Mesendoderm (in vitro differentiated cells): ENCODE measurements around the gene MPPED1.

Experiments used
- DNase-seq: peaks from one replicate; pipeline ENCODE4 v3.0.0; 2013
- H2AK5ac ChIP-seq: 2 replicates; pipeline ENCODE4 v1.6.1; 2013; ENCODE audit warnings: low read length, inconsistent platforms
- H2BK120ac ChIP-seq: 2 replicates; pipeline ENCODE4 v1.6.1; 2013; ENCODE audit warnings: low read depth, mild to moderate bottlenecking, low read length, moderate library complexity, mixed read lengths
- H2BK15ac ChIP-seq: replicated peaks from 2 replicates; pipeline ENCODE4 v1.6.1; 2013; ENCODE audit warnings: low read depth, mild to moderate bottlenecking, moderate library complexity
- H2BK5ac ChIP-seq: 2 replicates; pipeline ENCODE4 v1.6.1; 2013; ENCODE audit warnings: low read length, inconsistent platforms
- H3K18ac ChIP-seq: 2 replicates; pipeline ENCODE4 v1.6.1; 2013; ENCODE audit warnings: mild to moderate bottlenecking, low read length, mixed read lengths
- H3K23ac ChIP-seq: one replicate; pipeline ENCODE4 v1.6.1; 2013; ENCODE audit warnings: low read length
- H3K27ac ChIP-seq: 2 replicates; pipeline ENCODE4 v1.5.1; 2013; ENCODE audit warnings: low read depth, mild to moderate bottlenecking, inconsistent platforms, low read length, moderate library complexity
- H3K27me3 ChIP-seq: 2 replicates; pipeline ENCODE4 v1.6.1; 2013; ENCODE audit warnings: low read length, control low read depth, mild to moderate bottlenecking, inconsistent platforms; ENCODE audit not compliant: insufficient read depth, poor library complexity
- H3K36me3 ChIP-seq: 2 replicates; pipeline ENCODE4 v1.6.1; 2013; ENCODE audit warnings: low read length, inconsistent platforms; ENCODE audit not compliant: control insufficient read depth, insufficient read depth
- H3K4ac ChIP-seq: one replicate; pipeline ENCODE4 v1.6.1; 2013; ENCODE audit warnings: low read depth, mild to moderate bottlenecking, low read length, moderate library complexity
- H3K4me1 ChIP-seq: 2 replicates; pipeline ENCODE4 v1.6.1; 2013; ENCODE audit warnings: low read depth, low read length, inconsistent platforms; ENCODE audit not compliant: control insufficient read depth
- H3K4me2 ChIP-seq: 2 replicates; pipeline ENCODE4 v1.6.1; 2013; ENCODE audit warnings: low read length
- H3K4me3 ChIP-seq: 2 replicates; pipeline ENCODE4 v1.5.1; 2013; ENCODE audit warnings: mild to moderate bottlenecking, low read length
- H3K56ac ChIP-seq: one replicate; pipeline ENCODE4 v1.6.1; 2013; ENCODE audit warnings: low read length
- H3K79me1 ChIP-seq: 2 replicates; pipeline ENCODE4 v1.6.1; 2013; ENCODE audit warnings: low read length, inconsistent platforms
- H3K79me2 ChIP-seq: 2 replicates; pipeline ENCODE4 v1.6.1; 2013; ENCODE audit warnings: mild to moderate bottlenecking, low read length; ENCODE audit not compliant: control insufficient read depth, insufficient read depth
- H3K9ac ChIP-seq: 2 replicates; pipeline ENCODE4 v1.6.1; 2013; ENCODE audit warnings: low read length, inconsistent platforms
- H4K5ac ChIP-seq: one replicate; pipeline ENCODE4 v1.6.1; 2013; ENCODE audit warnings: low read length
- H4K8ac ChIP-seq: one replicate; pipeline ENCODE4 v1.6.1; 2013; ENCODE audit warnings: low read depth, mild to moderate bottlenecking, control low read depth, low read length, moderate library complexity
- WGBS: extraction: QIAGEN DNeasy Blood & Tissue Kit; methylation state at CpG from one replicate; pipeline ENCODE4 v1.1.7; 2013; ENCODE audit warnings: low lambda C conversion rate, missing lambda C conversion rate; ENCODE audit not compliant: insufficient coverage; ENCODE audit errors: extremely low coverage; 5-methylcytosine and 5-hydroxymethylcytosine counted together

Gene MPPED1

DNA sequence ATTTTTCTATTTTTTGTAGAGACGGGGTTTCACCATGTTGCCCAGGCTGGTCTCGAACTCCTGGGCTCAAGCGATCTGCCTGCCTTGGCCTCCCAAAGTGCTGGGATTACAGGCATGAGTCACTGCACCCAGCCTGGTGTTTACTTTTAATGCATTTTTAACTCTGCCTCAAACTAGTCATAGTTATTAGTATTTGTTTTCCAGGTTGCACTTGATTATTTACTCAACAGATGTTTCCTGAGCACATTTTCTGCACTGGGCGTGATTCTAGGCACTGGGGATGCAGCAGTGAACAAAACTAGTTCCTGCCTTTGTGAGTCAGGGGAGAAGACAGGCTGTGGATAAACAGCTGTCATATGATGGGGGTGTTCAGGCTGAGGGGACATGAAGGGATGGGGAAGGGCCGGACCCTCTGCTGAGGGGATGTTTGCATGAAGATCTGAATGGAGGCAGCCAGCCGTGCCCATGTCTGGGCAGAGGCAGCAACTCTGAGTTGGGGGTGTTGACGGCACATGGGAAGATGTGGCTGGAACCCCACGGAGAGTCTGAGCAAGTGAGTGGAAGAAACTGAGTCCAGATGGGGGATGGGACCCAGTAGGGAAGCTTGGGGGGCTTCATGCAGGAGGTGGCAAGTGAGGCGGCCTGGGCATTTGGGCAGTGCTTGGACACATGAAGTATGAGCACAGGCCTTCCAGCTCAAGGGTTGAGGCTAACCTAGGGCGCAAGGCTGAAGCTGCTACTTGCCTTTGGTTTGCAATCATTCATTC lies 34.4 kb downstream of the MPPED1 start:
- no peak for DNase-seq
- WGBS: no CpG with 5 or more reads among the region's 10 CpGs

DNA sequence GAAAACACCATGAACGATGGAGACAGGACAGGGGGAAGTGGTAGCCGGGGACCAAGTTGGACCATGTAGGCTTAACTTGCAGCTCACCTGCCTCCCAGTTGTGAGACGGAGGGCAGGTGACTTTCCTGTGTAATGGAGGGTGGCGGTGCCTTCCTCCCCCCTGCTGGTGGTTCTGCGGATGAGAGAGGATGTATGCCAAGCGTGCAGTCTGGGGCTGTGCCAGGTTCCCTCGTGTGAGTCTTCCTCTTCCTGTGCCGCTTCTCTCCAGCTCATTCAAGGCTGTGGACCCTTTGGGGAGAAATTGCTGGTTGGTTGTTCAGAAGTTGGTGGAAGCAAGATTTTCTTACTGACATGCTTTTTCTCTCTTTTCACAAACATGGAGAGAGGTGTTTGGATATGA lies 35.1 kb downstream of the MPPED1 start:
- H3K56ac ChIP-seq: no peak overlapping the region
- no peak overlapping the region for H2BK5ac ChIP-seq
- no peak overlapping the region for H3K23ac ChIP-seq
- H3K9ac ChIP-seq: no peak overlapping the region
- H2BK15ac ChIP-seq: no peak overlapping the region
- no peaks in the 10 kb centered on the region for H3K27me3 ChIP-seq
- H4K5ac ChIP-seq: no peak overlapping the region
- no CpG with 5 or more reads among the region's 8 CpGs for WGBS
- H3K79me2 ChIP-seq: no peaks in the 10 kb centered on the region
- H2BK120ac ChIP-seq: no peak overlapping the region
- no peak overlapping the region for H3K4me2 ChIP-seq
- H3K4ac ChIP-seq: no peak overlapping the region
- no peak overlapping the region for H4K8ac ChIP-seq
- H3K27ac ChIP-seq: no peak overlapping the region
- H3K79me1 ChIP-seq: no peaks in the 10 kb centered on the region
- H2AK5ac ChIP-seq: no peak overlapping the region
- no peaks in the 10 kb centered on the region for H3K36me3 ChIP-seq
- no peak for DNase-seq
- no peak overlapping the region for H3K18ac ChIP-seq
- no peak overlapping the region for H3K4me3 ChIP-seq
- H3K4me1 ChIP-seq: no peaks in the 10 kb centered on the region

More for the DNA sequence above, 34.4 kb downstream of the MPPED1 start:
- no peak overlapping the region for H3K4me3 ChIP-seq
- H3K27ac ChIP-seq: no peak overlapping the region
- H4K5ac ChIP-seq: no peak overlapping the region
- no peak overlapping the region for H3K23ac ChIP-seq
- H2BK5ac ChIP-seq: no peak overlapping the region
- H3K79me1 ChIP-seq: no peaks in the 10 kb centered on the region
- no peak overlapping the region for H4K8ac ChIP-seq
- no peak overlapping the region for H2BK15ac ChIP-seq
- H3K79me2 ChIP-seq: no peaks in the 10 kb centered on the region
- no peaks in the 10 kb centered on the region for H3K4me1 ChIP-seq
- H3K27me3 ChIP-seq: no peaks in the 10 kb centered on the region
- H2AK5ac ChIP-seq: no peak overlapping the region
- no peak overlapping the region for H3K4me2 ChIP-seq
- no peak overlapping the region for H2BK120ac ChIP-seq
- no peak overlapping the region for H3K18ac ChIP-seq
- H3K36me3 ChIP-seq: no peaks in the 10 kb centered on the region
- H3K4ac ChIP-seq: no peak overlapping the region
- H3K9ac ChIP-seq: no peak overlapping the region
- no peak overlapping the region for H3K56ac ChIP-seq

- no peak overlapping the region for H2BK120ac ChIP-seq
- no peak overlapping the region for H3K27ac ChIP-seq
- no peaks in the 10 kb centered on the region for H3K36me3 ChIP-seq
- H3K23ac ChIP-seq: no peak overlapping the region
- H3K4me1 ChIP-seq: no peaks in the 10 kb centered on the region
- H3K18ac ChIP-seq: no peak overlapping the region
- H3K9ac ChIP-seq: no peak overlapping the region
- WGBS: no CpG with 5 or more reads among the region's 10 CpGs
- H2AK5ac ChIP-seq: no peak overlapping the region
- no peaks in the 10 kb centered on the region for H3K79me1 ChIP-seq
- H3K56ac ChIP-seq: no peak overlapping the region
- H3K79me2 ChIP-seq: no peaks in the 10 kb centered on the region
- H3K4me2 ChIP-seq: no peak overlapping the region
- DNase-seq: no peak
- no peak overlapping the region for H4K8ac ChIP-seq
- no peaks in the 10 kb centered on the region for H3K27me3 ChIP-seq
- no peak overlapping the region for H2BK5ac ChIP-seq
- no peak overlapping the region for H3K4me3 ChIP-seq
- no peak overlapping the region for H2BK15ac ChIP-seq
- no peak overlapping the region for H3K4ac ChIP-seq
- no peak overlapping the region for H4K5ac ChIP-seq
Observed at GRCh38 chr22:43447380-43447779, 35.6 kb downstream of the MPPED1 start.

- no peak overlapping the region for H3K27ac ChIP-seq
- no peaks in the 10 kb centered on the region for H3K4me1 ChIP-seq
- no peak overlapping the region for H4K8ac ChIP-seq
- no peak overlapping the region for H3K18ac ChIP-seq
- H3K4ac ChIP-seq: no peak overlapping the region
- no peaks in the 10 kb centered on the region for H3K27me3 ChIP-seq
- no peak overlapping the region for H3K4me3 ChIP-seq
- H3K9ac ChIP-seq: no peak overlapping the region
- H2BK120ac ChIP-seq: no peak overlapping the region
- no CpG with 5 or more reads among the region's 3 CpGs for WGBS
- H3K36me3 ChIP-seq: no peaks in the 10 kb centered on the region
- DNase-seq: no peak
- H2AK5ac ChIP-seq: no peak overlapping the region
- no peak overlapping the region for H2BK5ac ChIP-seq
- no peak overlapping the region for H2BK15ac ChIP-seq
- H3K56ac ChIP-seq: no peak overlapping the region
- no peak overlapping the region for H3K4me2 ChIP-seq
- no peak overlapping the region for H4K5ac ChIP-seq
- H3K79me2 ChIP-seq: no peaks in the 10 kb centered on the region
- no peaks in the 10 kb centered on the region for H3K79me1 ChIP-seq
- no peak overlapping the region for H3K23ac ChIP-seq
Observed at GRCh38 chr22:43448048-43448447, 36.2 kb downstream of the MPPED1 start.

- Histone ChIP-seq H3K4ac (no peak overlapping the region), H2BK120ac (no peak overlapping the region), H3K56ac (no peak overlapping the region), H3K27me3 (no peaks in the 10 kb centered on the region), H3K27ac (no peak overlapping the region), H4K5ac (no peak overlapping the region), H3K18ac (no peak overlapping the region), H3K79me2 (no peaks in the 10 kb centered on the region), H3K36me3 (no peaks in the 10 kb centered on the region), H2BK5ac (no peak overlapping the region), H4K8ac (no peak overlapping the region), H3K4me3 (no peak overlapping the region), H3K4me1 (no peaks in the 10 kb centered on the region), H3K4me2 (no peak overlapping the region), H3K23ac (no peak overlapping the region), H2BK15ac (no peak overlapping the region), H2AK5ac (no peak overlapping the region), H3K79me1 (no peaks in the 10 kb centered on the region), H3K9ac (no peak overlapping the region)
- DNase-seq: peak; percentile 37
- no CpG with 5 or more reads among the region's 16 CpGs for WGBS
Observed at GRCh38 chr22:43449205-43449830, 37.5 kb downstream of the MPPED1 start.
